HepG2 (cell line): ENCODE measurements around the gene LPCAT4. TPM values are rescaled to one million over a fixed set of nuclear protein-coding genes. Genes with fewer than 3 reads are reported as not detected.

Source experiments
- ATAC-seq: fragments of 200-7000 bp; cut with Tn5 transposase; 3 replicates; pipeline ENCODE4 v1.9.1; 2020; ENCODE audit warnings: mild to moderate bottlenecking, moderate library complexity
- BruUV-seq: library from RNA; stranded (reverse); fragments of 400-500 nt; replicated peaks from 2 replicates; lab custom pipeline; 2021; lab: Mats Ljungman, UMichigan
- CTCF ChIA-PET: fragments of 300-600 bp; formaldehyde crosslinking; extraction: SDS; loops from one replicate; lab custom pipeline; 2021; ENCODE audit warnings: low total read pairs, inconsistent platforms, low intra/inter-chr PET ratio; lab: Yijun Ruan, JAX
- POLR2A ChIA-PET: fragments of 350-600 bp; sonication (Branson Sonifier 250); formaldehyde crosslinking; loops from one replicate; lab custom pipeline; 2020; ENCODE audit warnings: antibody characterized with exemption, inconsistent platforms; lab: Yijun Ruan, JAX
- DNase-seq: peaks from one replicate; pipeline ENCODE4 v3.0.0-alpha.2; 2015; ENCODE audit warnings: low spot score
- FAIRE-seq: peaks from 3 replicates; lab custom pipeline; 2011; peaks lifted over from hg19 to GRCh38; lab: Jason Lieb, UNC
- H2AFZ ChIP-seq: one replicate; pipeline ENCODE4 v1.6.1; 2011; ENCODE audit warnings: low read length, inconsistent platforms
- H3K27ac ChIP-seq: fragments of 300-600 bp; 3 replicates; pipeline ENCODE4 v1.8.0; 2011; ENCODE audit warnings: mixed run types, mild to moderate bottlenecking, mixed read lengths, low read length, inconsistent platforms; ENCODE audit not compliant: insufficient read depth; ENCODE audit errors: extremely low read length
- H3K27me3 ChIP-seq, 2 experiments: fragments of 200-600 bp in 1 of 2; 2 replicates in 1 of 2; 3 replicates in 1 of 2; pipeline versions ENCODE4 v1.6.0 to v1.8.0; 2011; ENCODE audit warnings: low read length in 2 of 2, mild to moderate bottlenecking in 2 of 2, moderate library complexity in 2 of 2, inconsistent platforms in 1 of 2; ENCODE audit not compliant: insufficient read depth in 2 of 2, control insufficient read depth in 1 of 2
- H3K36me3 ChIP-seq, 2 experiments: fragments of 200-600 bp in 1 of 2; replicated peaks in 1 of 2; 2 replicates in 1 of 2; 3 replicates in 1 of 2; pipeline versions ENCODE4 v1.5.1 to v1.8.0; 2011; ENCODE audit warnings: low read length in 2 of 2, inconsistent platforms in 1 of 2; ENCODE audit not compliant: insufficient read depth in 2 of 2, control insufficient read depth in 1 of 2
- H3K4me1 ChIP-seq: 2 replicates; pipeline ENCODE4 v1.5.1; 2012; ENCODE audit warnings: low read length, inconsistent platforms; ENCODE audit not compliant: insufficient read depth
- H3K4me2 ChIP-seq: 2 replicates; pipeline ENCODE4 v1.6.0; 2011; ENCODE audit warnings: low read depth, low read length, inconsistent platforms
- H3K4me3 ChIP-seq, 3 experiments: fragments of 200-600 bp in 1 of 3; sonication (generic), shearing (Covaris generic) in 1 of 3; replicated peaks in 1 of 3; 2 replicates each; pipeline ENCODE4 v1.5.1; 2011 to 2016; ENCODE audit warnings: low read length in 3 of 3, inconsistent platforms in 2 of 3, low read depth in 2 of 3, mild to moderate bottlenecking in 2 of 3, control low read depth in 1 of 3, mixed read lengths in 1 of 3; ENCODE audit not compliant: insufficient read depth in 1 of 3
- H3K79me2 ChIP-seq: one replicate; pipeline ENCODE4 v1.6.1; 2011; ENCODE audit warnings: low read length, inconsistent platforms; ENCODE audit not compliant: insufficient read depth
- H3K9ac ChIP-seq: 2 replicates; pipeline ENCODE4 v1.6.0; 2011; ENCODE audit warnings: mild to moderate bottlenecking, low read depth, low read length, inconsistent platforms; ENCODE audit not compliant: insufficient read depth
- H3K9me3 ChIP-seq: 2 replicates; pipeline ENCODE4 v1.5.1; 2012; ENCODE audit warnings: mild to moderate bottlenecking, low read length
- H4K20me1 ChIP-seq: 2 replicates; pipeline ENCODE4 v1.6.0; 2011; ENCODE audit warnings: inconsistent platforms, mild to moderate bottlenecking, low read length, moderate library complexity; ENCODE audit not compliant: insufficient read depth
- FOXM1 ChIP-seq: sonication (generic); formaldehyde crosslinking; IDR thresholded peaks from 2 replicates; pipeline ENCODE4 v1.5.0; 2020; ENCODE audit warnings: missing genetic modification reagents
- MXI1 ChIP-seq: IDR thresholded peaks from 3 replicates; pipeline ENCODE4 v1.6.1; 2012; ENCODE audit warnings: low read depth, low read length, inconsistent platforms, borderline replicate concordance
- ZNF713 ChIP-seq: sonication (generic); formaldehyde crosslinking; IDR thresholded peaks from 2 replicates; pipeline ENCODE4 v1.4.0; 2020; ENCODE audit warnings: mild to moderate bottlenecking, missing genetic modification reagents
- WGBS: methylation state at CpG from one replicate; pipeline ENCODE4 v1.1.6; 2017; ENCODE audit warnings: low lambda C conversion rate; 5-methylcytosine and 5-hydroxymethylcytosine counted together
- in situ Hi-C: cut with HindIII; loops from 2 replicates; pipeline ENCODE4 v1.10.0; 2017; ENCODE audit warnings: low pct_unique_long_range_greater_than_20kb; ENCODE audit not compliant: extremely low pct_ligation_motif_present
- intact Hi-C: fragments of 100-400 bp; cut with micrococcal nuclease; formaldehyde crosslinking; loops from one replicate; pipeline ENCODE4 v1.10.0; 2022; ENCODE audit not compliant: unreplicated experiment
- polyA plus RNA-seq, 8 experiments: library from polyadenylated mRNA; depleted of rRNA in 3 of 8; stranded (reverse) in 7 of 8; unstranded in 1 of 8; fragments of >200 nt; fragmentation: Illumina TruSeq in 4 of 8; extraction: Trizol in 4 of 8; gene quantifications; 2 replicates each; pipeline versions ENCODE4 v1.2.1 to v1.2.3, GENCODE V29; 2011 to 2016; ENCODE audit warnings: low read depth in 4 of 8, missing spikeins in 1 of 8, mixed read lengths in 1 of 8; ENCODE audit not compliant: insufficient read depth in 1 of 8
- total RNA-seq, 5 experiments: library from RNA; depleted of rRNA; stranded (reverse); fragments of >200 nt; fragmentation: Illumina TruSeq; extraction: Trizol; gene quantifications; 2 replicates each; pipeline ENCODE4 v1.2.3, GENCODE V29; 2016; ENCODE audit warnings: low read depth in 1 of 5
- TF ChIP-seq, protein P1 (sequence below): sonication (generic); formaldehyde crosslinking; conservative IDR thresholded peaks from 2 replicates; pipeline ENCODE4 v1.8.1; 2023; ENCODE audit warnings: missing genetic modification reagents
- TF ChIP-seq, protein P2 (sequence below): sonication (generic); formaldehyde crosslinking; IDR thresholded peaks from 2 replicates; pipeline ENCODE4 v1.4.0; 2020; ENCODE audit warnings: mild to moderate bottlenecking, missing genetic modification reagents

The LPCAT4 gene
- total and polyA plus RNA-seq, 2 of the 13 experiments (the other 11 are each of a cell fraction or from before 2014, with no cell fraction given) = 8.1 to 57.1 TPM

DNA sequence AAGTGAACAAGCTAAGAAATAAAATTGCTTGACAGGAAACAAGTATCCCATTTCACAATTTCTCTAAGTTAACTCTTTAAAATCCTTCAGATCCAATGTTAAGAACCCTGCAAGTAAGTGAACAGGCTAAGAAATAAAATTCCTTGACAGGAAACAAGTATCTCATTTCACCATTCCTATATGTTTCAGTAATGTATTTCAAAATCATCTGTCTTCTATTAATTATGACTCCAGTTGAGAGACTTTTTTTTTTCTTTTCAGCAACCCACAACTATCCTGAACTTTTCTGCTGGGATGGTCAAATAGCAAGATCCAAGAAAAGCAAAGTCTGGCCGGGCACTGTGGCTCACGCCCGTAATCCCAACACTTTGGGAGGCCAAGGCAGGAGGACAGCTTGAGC, 27.1 kb downstream of the LPCAT4 start:
- ATAC-seq = no peak
- peaks cover 39% of the 10 kb centered on the region for H3K4me1 ChIP-seq
- H4K20me1 ChIP-seq = no peaks in the 10 kb centered on the region
- DNase-seq = no peak
- H3K4me3 ChIP-seq = no peak overlapping the region
- H3K9me3 ChIP-seq = no peaks in the 10 kb centered on the region
- no peak for FAIRE-seq
- 95% methylated on average over 3 of the region's 3 CpGs for WGBS
- peaks cover 0 to 3% of the 10 kb centered on the region in 2 experiments; a peak in 1 of 5 replicates for H3K36me3 ChIP-seq
- POLR2A ChIA-PET = no interaction called here
- no TSS peak for BruUV-seq
- H3K27ac ChIP-seq = no peak overlapping the region
- no peak overlapping the region for H2AFZ ChIP-seq
- no peak overlapping the region for H3K4me2 ChIP-seq
- no peak overlapping the region for H3K9ac ChIP-seq
- in situ Hi-C loops = no loop called here
- H3K79me2 ChIP-seq = peaks cover 19% of the 10 kb centered on the region
- CTCF ChIA-PET = no interaction called here
- intact Hi-C loops = loop anchor here (2.0 to 10.0 kb wide), 2 partner anchors 99 to 235 kb away; partner anchors contain the start of genes EMC7 and PGBD4
- TF ChIP-seq MXI1 (no peak), FOXM1 (CRISPR knock-in tag) (no peak), ZNF713 (CRISPR knock-in tag) (no peak)
- TF ChIP-seq, protein P1, sequence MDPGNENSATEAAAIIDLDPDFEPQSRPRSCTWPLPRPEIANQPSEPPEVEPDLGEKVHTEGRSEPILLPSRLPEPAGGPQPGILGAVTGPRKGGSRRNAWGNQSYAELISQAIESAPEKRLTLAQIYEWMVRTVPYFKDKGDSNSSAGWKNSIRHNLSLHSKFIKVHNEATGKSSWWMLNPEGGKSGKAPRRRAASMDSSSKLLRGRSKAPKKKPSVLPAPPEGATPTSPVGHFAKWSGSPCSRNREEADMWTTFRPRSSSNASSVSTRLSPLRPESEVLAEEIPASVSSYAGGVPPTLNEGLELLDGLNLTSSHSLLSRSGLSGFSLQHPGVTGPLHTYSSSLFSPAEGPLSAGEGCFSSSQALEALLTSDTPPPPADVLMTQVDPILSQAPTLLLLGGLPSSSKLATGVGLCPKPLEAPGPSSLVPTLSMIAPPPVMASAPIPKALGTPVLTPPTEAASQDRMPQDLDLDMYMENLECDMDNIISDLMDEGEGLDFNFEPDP = no peak
- TF ChIP-seq, protein P2, sequence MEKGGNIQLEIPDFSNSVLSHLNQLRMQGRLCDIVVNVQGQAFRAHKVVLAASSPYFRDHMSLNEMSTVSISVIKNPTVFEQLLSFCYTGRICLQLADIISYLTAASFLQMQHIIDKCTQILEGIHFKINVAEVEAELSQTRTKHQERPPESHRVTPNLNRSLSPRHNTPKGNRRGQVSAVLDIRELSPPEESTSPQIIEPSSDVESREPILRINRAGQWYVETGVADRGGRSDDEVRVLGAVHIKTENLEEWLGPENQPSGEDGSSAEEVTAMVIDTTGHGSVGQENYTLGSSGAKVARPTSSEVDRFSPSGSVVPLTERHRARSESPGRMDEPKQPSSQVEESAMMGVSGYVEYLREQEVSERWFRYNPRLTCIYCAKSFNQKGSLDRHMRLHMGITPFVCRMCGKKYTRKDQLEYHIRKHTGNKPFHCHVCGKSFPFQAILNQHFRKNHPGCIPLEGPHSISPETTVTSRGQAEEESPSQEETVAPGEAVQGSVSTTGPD (CRISPR knock-in tag) = no peak
- TF ChIP-seq, all 625 proteins: peak for 0
- no peaks in the 10 kb centered on the region; a peak in 1 of 5 replicates for H3K27me3 ChIP-seq
